GM23248 (cell line): ENCODE results near the gene STARD13.

Experiments used
- EZH2 ChIP-seq: fragments of 200-600 bp; sonication (generic); IDR thresholded peaks from 2 replicates; pipeline ENCODE4 v1.6.1; 2018; ENCODE audit warnings: antibody characterized with exemption, mild to moderate bottlenecking; ENCODE audit not compliant: insufficient read depth, poor library complexity, severe bottlenecking
- EZH2phosphoT487 ChIP-seq: fragments of 200-600 bp; sonication (generic); IDR thresholded peaks from 2 replicates; pipeline ENCODE4 v1.6.1; 2018; ENCODE audit warnings: antibody characterized with exemption, moderate library complexity, mild to moderate bottlenecking, low read depth; ENCODE audit not compliant: insufficient read depth

DNA sequence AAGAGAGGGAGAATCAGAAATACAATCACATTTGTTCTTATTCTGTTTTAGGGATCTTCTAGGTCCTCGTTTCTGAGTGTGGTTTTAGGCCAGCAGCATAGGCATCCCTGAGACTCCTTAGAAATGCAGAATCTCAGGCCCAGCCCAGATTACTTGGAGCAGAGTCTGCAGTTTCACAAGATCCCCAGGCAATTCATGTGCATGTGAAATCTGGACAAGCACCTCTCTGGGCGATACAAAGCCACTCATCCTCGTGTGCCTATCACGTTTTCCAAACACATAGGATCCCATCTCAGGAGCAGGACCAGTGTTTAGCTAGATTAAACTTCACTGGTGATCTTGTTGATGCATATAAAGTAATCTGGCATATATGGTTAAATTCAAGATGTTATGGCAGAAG is 182.1 kb downstream of the STARD13 start:
- TF ChIP-seq EZH2, result no peak
- TF ChIP-seq EZH2phosphoT487, result no peak
